ENCODE data around the gene AKAP1.
A peak's percentile ranks its signal among the peaks of the same experiment; 100 is the strongest.

AKAP1 gene

GRCh38 chr17:57077000-57077399 lies 8.0 kb upstream of the AKAP1 start:
- Histone ChIP-seq H3K27ac (ENCODE audit: low read depth, low read length) (no peak overlapping the region), H3K36me3 (ENCODE audit: control insufficient read depth, insufficient read depth, low read length) (no peaks in the 10 kb centered on the region), H3K27me3 (ENCODE audit: control insufficient read depth, insufficient read depth, low read length) (no peaks in the 10 kb centered on the region), H3K4me3 (ENCODE audit: low read depth, low read length) (no peak overlapping the region), H3K9ac (ENCODE audit: low read length) (no peak overlapping the region), H3K4me1 (ENCODE audit: control insufficient read depth, insufficient read depth, low read length) (peaks cover 19% of the 10 kb centered on the region), H3K9me3 (ENCODE audit: control insufficient read depth, insufficient read depth, low read depth, low read length) (no peaks in the 10 kb centered on the region)

GRCh38 chr17:57078274-57078673 lies 6.8 kb upstream of the AKAP1 start:
- no peaks in the 10 kb centered on the region for H3K36me3 ChIP-seq (ENCODE audit: control insufficient read depth, insufficient read depth, low read length)
- no peaks in the 10 kb centered on the region for H3K27me3 ChIP-seq (ENCODE audit: control insufficient read depth, insufficient read depth, low read length)
- H3K9me3 ChIP-seq (ENCODE audit: control insufficient read depth, insufficient read depth, low read depth, low read length): no peaks in the 10 kb centered on the region
- no peak overlapping the region for H3K4me3 ChIP-seq (ENCODE audit: low read depth, low read length)
- no peak overlapping the region for H3K27ac ChIP-seq (ENCODE audit: low read depth, low read length)
- H3K9ac ChIP-seq (ENCODE audit: low read length): no peak overlapping the region
- H3K4me1 ChIP-seq (ENCODE audit: control insufficient read depth, insufficient read depth, low read length): peaks cover 12% of the 10 kb centered on the region

GRCh38 chr17:57080718-57081117 lies 4.3 kb upstream of the AKAP1 start:
- no peak overlapping the region for H3K9ac ChIP-seq (ENCODE audit: low read length)
- peaks cover 12% of the 10 kb centered on the region for H3K4me1 ChIP-seq (ENCODE audit: control insufficient read depth, insufficient read depth, low read length)
- H3K36me3 ChIP-seq (ENCODE audit: control insufficient read depth, insufficient read depth, low read length): no peaks in the 10 kb centered on the region
- H3K27ac ChIP-seq (ENCODE audit: low read depth, low read length): no peak overlapping the region
- no peaks in the 10 kb centered on the region for H3K9me3 ChIP-seq (ENCODE audit: control insufficient read depth, insufficient read depth, low read depth, low read length)
- no peaks in the 10 kb centered on the region for H3K27me3 ChIP-seq (ENCODE audit: control insufficient read depth, insufficient read depth, low read length)
- H3K4me3 ChIP-seq (ENCODE audit: low read depth, low read length): no peak overlapping the region

- Histone ChIP-seq H3K27me3 (ENCODE audit: control insufficient read depth, insufficient read depth, low read length) (no peaks in the 10 kb centered on the region), H3K4me1 (ENCODE audit: control insufficient read depth, insufficient read depth, low read length) (peaks cover 22% of the 10 kb centered on the region), H3K27ac (ENCODE audit: low read depth, low read length) (no peak overlapping the region), H3K36me3 (ENCODE audit: control insufficient read depth, insufficient read depth, low read length) (no peaks in the 10 kb centered on the region), H3K9ac (ENCODE audit: low read length) (no peak overlapping the region), H3K9me3 (ENCODE audit: control insufficient read depth, insufficient read depth, low read depth, low read length) (no peaks in the 10 kb centered on the region), H3K4me3 (ENCODE audit: low read depth, low read length) (no peak overlapping the region)
Measured at GRCh38 chr17:57082441-57082840, 2.6 kb upstream of the AKAP1 start.

- H3K4me1 ChIP-seq (ENCODE audit: control insufficient read depth, insufficient read depth, low read length): peaks cover 28% of the 10 kb centered on the region
- H3K4me3 ChIP-seq (ENCODE audit: low read depth, low read length): peak overlapping the region; percentile 92
Measured at GRCh38 chr17:57084361-57084801, 665 bp upstream of the AKAP1 start.

GRCh38 chr17:57085448-57086068 lies 512 bp downstream of the AKAP1 start:
- Histone ChIP-seq H3K4me3 (ENCODE audit: low read depth, low read length) (peak overlapping the region; percentile 92), H3K4me1 (ENCODE audit: control insufficient read depth, insufficient read depth, low read length) (peaks cover 31% of the 10 kb centered on the region), H3K9me3 (ENCODE audit: control insufficient read depth, insufficient read depth, low read depth, low read length) (no peaks in the 10 kb centered on the region), H3K27me3 (ENCODE audit: control insufficient read depth, insufficient read depth, low read length) (no peaks in the 10 kb centered on the region), H3K36me3 (ENCODE audit: control insufficient read depth, insufficient read depth, low read length) (no peaks in the 10 kb centered on the region), H3K9ac (ENCODE audit: low read length) (peak overlapping the region; percentile 71), H3K27ac (ENCODE audit: low read depth, low read length) (no peak overlapping the region)

More at GRCh38 chr17:57084361-57084801, 665 bp upstream of the AKAP1 start:
- no peaks in the 10 kb centered on the region for H3K36me3 ChIP-seq (ENCODE audit: control insufficient read depth, insufficient read depth, low read length)
- H3K9me3 ChIP-seq (ENCODE audit: control insufficient read depth, insufficient read depth, low read depth, low read length): no peaks in the 10 kb centered on the region
- H3K9ac ChIP-seq (ENCODE audit: low read length): peak overlapping the region; percentile 97
- no peaks in the 10 kb centered on the region for H3K27me3 ChIP-seq (ENCODE audit: control insufficient read depth, insufficient read depth, low read length)
- peak overlapping the region; percentile 72 for H3K27ac ChIP-seq (ENCODE audit: low read depth, low read length)

GRCh38 chr17:57086069-57086930 lies 1.3 kb downstream of the AKAP1 start:
- H3K4me1 ChIP-seq (ENCODE audit: control insufficient read depth, insufficient read depth, low read length): peaks cover 36% of the 10 kb centered on the region
- H3K27ac ChIP-seq (ENCODE audit: low read depth, low read length): no peak overlapping the region
- H3K36me3 ChIP-seq (ENCODE audit: control insufficient read depth, insufficient read depth, low read length): no peaks in the 10 kb centered on the region
- peak overlapping the region; percentile 71 for H3K9ac ChIP-seq (ENCODE audit: low read length)
- H3K4me3 ChIP-seq (ENCODE audit: low read depth, low read length): peak overlapping the region; percentile 92
- no peaks in the 10 kb centered on the region for H3K27me3 ChIP-seq (ENCODE audit: control insufficient read depth, insufficient read depth, low read length)
- H3K9me3 ChIP-seq (ENCODE audit: control insufficient read depth, insufficient read depth, low read depth, low read length): no peaks in the 10 kb centered on the region

GRCh38 chr17:57088298-57088697 lies 3.3 kb downstream of the AKAP1 start:
- H3K4me3 ChIP-seq (ENCODE audit: low read depth, low read length): no peak overlapping the region
- no peaks in the 10 kb centered on the region for H3K9me3 ChIP-seq (ENCODE audit: control insufficient read depth, insufficient read depth, low read depth, low read length)
- H3K9ac ChIP-seq (ENCODE audit: low read length): no peak overlapping the region
- peaks cover 48% of the 10 kb centered on the region for H3K4me1 ChIP-seq (ENCODE audit: control insufficient read depth, insufficient read depth, low read length)
- no peaks in the 10 kb centered on the region for H3K36me3 ChIP-seq (ENCODE audit: control insufficient read depth, insufficient read depth, low read length)
- no peak overlapping the region for H3K27ac ChIP-seq (ENCODE audit: low read depth, low read length)
- H3K27me3 ChIP-seq (ENCODE audit: control insufficient read depth, insufficient read depth, low read length): no peaks in the 10 kb centered on the region

GRCh38 chr17:57089391-57089790 lies 4.3 kb downstream of the AKAP1 start:
- H3K9ac ChIP-seq (ENCODE audit: low read length): no peak overlapping the region
- H3K4me3 ChIP-seq (ENCODE audit: low read depth, low read length): no peak overlapping the region
- H3K36me3 ChIP-seq (ENCODE audit: control insufficient read depth, insufficient read depth, low read length): peaks cover 2% of the 10 kb centered on the region; the same call in 1 of the 2 replicates
- no peaks in the 10 kb centered on the region for H3K27me3 ChIP-seq (ENCODE audit: control insufficient read depth, insufficient read depth, low read length)
- no peaks in the 10 kb centered on the region for H3K9me3 ChIP-seq (ENCODE audit: control insufficient read depth, insufficient read depth, low read depth, low read length)
- H3K27ac ChIP-seq (ENCODE audit: low read depth, low read length): no peak overlapping the region
- peaks cover 49% of the 10 kb centered on the region for H3K4me1 ChIP-seq (ENCODE audit: control insufficient read depth, insufficient read depth, low read length)

GRCh38 chr17:57090560-57091185 lies 5.6 kb downstream of the AKAP1 start:
- H3K36me3 ChIP-seq (ENCODE audit: control insufficient read depth, insufficient read depth, low read length): peaks cover 2% of the 10 kb centered on the region; the same call in 1 of the 2 replicates
- H3K4me3 ChIP-seq (ENCODE audit: low read depth, low read length): no peak overlapping the region
- H3K9ac ChIP-seq (ENCODE audit: low read length): no peak overlapping the region
- peaks cover 49% of the 10 kb centered on the region for H3K4me1 ChIP-seq (ENCODE audit: control insufficient read depth, insufficient read depth, low read length)
- H3K27ac ChIP-seq (ENCODE audit: low read depth, low read length): no peak overlapping the region
- H3K9me3 ChIP-seq (ENCODE audit: control insufficient read depth, insufficient read depth, low read depth, low read length): no peaks in the 10 kb centered on the region
- no peaks in the 10 kb centered on the region for H3K27me3 ChIP-seq (ENCODE audit: control insufficient read depth, insufficient read depth, low read length)

- Histone ChIP-seq H3K9ac (ENCODE audit: low read length) (no peak overlapping the region), H3K9me3 (ENCODE audit: control insufficient read depth, insufficient read depth, low read depth, low read length) (no peaks in the 10 kb centered on the region), H3K4me1 (ENCODE audit: control insufficient read depth, insufficient read depth, low read length) (peaks cover 49% of the 10 kb centered on the region), H3K27me3 (ENCODE audit: control insufficient read depth, insufficient read depth, low read length) (no peaks in the 10 kb centered on the region), H3K36me3 (ENCODE audit: control insufficient read depth, insufficient read depth, low read length) (peaks cover 2% of the 10 kb centered on the region; the same call in 1 of the 2 replicates), H3K4me3 (ENCODE audit: low read depth, low read length) (no peak overlapping the region), H3K27ac (ENCODE audit: low read depth, low read length) (no peak overlapping the region)
Measured at GRCh38 chr17:57091186-57091618, 6.2 kb downstream of the AKAP1 start.
